Measurements from ENCODE around the gene IGSF21. TPM values are rescaled to one million over a fixed set of nuclear protein-coding genes. Genes with fewer than 3 reads are reported as not detected.

The IGSF21 gene
- total and polyA plus RNA-seq, 2 of the 8 experiments (the other 6 are each of a cell fraction or from before 2014, with no cell fraction given), result 22.5 to 28.5 TPM

GRCh38 chr1:18347559-18347958 is 240.0 kb downstream of the IGSF21 start:
- H3K9ac ChIP-seq (replicated peaks in 1 of 4; ENCODE audit: extremely low read depth in 1 of 4, low read depth in 3 of 4, low read length in 3 of 4), result no peak overlapping the region
- no peak overlapping the region for H3K18ac ChIP-seq (ENCODE audit: extremely low read depth, low read length)
- no peak overlapping the region for H2AFZ ChIP-seq (ENCODE audit: low read length)
- H2BK15ac ChIP-seq (ENCODE audit: low read length), result no peak overlapping the region
- H3K27ac ChIP-seq (ENCODE audit: low read depth, low read length), result no peak overlapping the region
- H2BK120ac ChIP-seq (replicated peaks; ENCODE audit: low read depth, low read length), result no peak overlapping the region
- no peak overlapping the region for H2BK20ac ChIP-seq (ENCODE audit: low read length)
- H2BK5ac ChIP-seq (ENCODE audit: low read depth, low read length), result no peak overlapping the region
- CTCF ChIA-PET (ENCODE audit: partially characterized antibody), result interaction anchor here (0.7 to 2.9 kb wide), 11 partner anchors 8 to 236 kb away, joined by 3 to 12 read pairs (median 3); no protein-coding TSS in a partner anchor
- no peak overlapping the region for H4K8ac ChIP-seq (ENCODE audit: extremely low read depth, insufficient read depth, low read length)
- H2AK5ac ChIP-seq (ENCODE audit: low read depth, low read length), result no peak overlapping the region
- no peaks in the 10 kb centered on the region for H4K20me1 ChIP-seq (replicated peaks in 1 of 2; ENCODE audit: control insufficient read depth in 1 of 2, insufficient read depth in 2 of 2, low read length in 2 of 2)
- no peak overlapping the region for H4K5ac ChIP-seq (ENCODE audit: insufficient read length, low read depth, low read length)
- H3K27me3 ChIP-seq (replicated peaks in 1 of 4; ENCODE audit: control insufficient read depth in 3 of 4, extremely low read depth in 1 of 4, insufficient read depth in 3 of 4, low read length in 3 of 4), result no peaks in the 10 kb centered on the region; a peak in 2 of 7 replicates
- no peak overlapping the region for H3K23ac ChIP-seq (ENCODE audit: insufficient read length)
- H2BK12ac ChIP-seq (ENCODE audit: low read depth, low read length), result no peak overlapping the region
- H3K9me3 ChIP-seq (ENCODE audit: insufficient read depth in 2 of 2, low read depth in 1 of 2, low read length in 1 of 2), result no peaks in the 10 kb centered on the region
- H3K79me1 ChIP-seq (ENCODE audit: low read depth, low read length), result no peaks in the 10 kb centered on the region
- H3K4me3 ChIP-seq (ENCODE audit: extremely low read depth in 1 of 4, insufficient read depth in 2 of 4, low read depth in 3 of 4, low read length in 4 of 4), result no peak overlapping the region
- no peaks in the 10 kb centered on the region for H3K79me2 ChIP-seq (ENCODE audit: control insufficient read depth in 1 of 2, insufficient read depth in 2 of 2, low read length in 2 of 2)
- peaks cover 3 to 7% (median 4%) of the 10 kb centered on the region in 4 experiments; a peak in 6 of 7 replicates for H3K4me1 ChIP-seq (replicated peaks in 1 of 4; ENCODE audit: control insufficient read depth in 3 of 4, insufficient read depth in 4 of 4, low read length in 3 of 4)
- no peak for TF ChIP-seq NRF1 (IDR thresholded peaks at IDR 0.05; ENCODE audit: low read depth, low read length)
- no peak for TF ChIP-seq HDAC6 (IDR thresholded peaks at IDR 0.05; ENCODE audit: low read depth, low read length)
- TF ChIP-seq ZNF274 (IDR thresholded peaks at IDR 0.05; ENCODE audit: borderline replicate concordance, extremely low read depth, low read length), result no peak
- no peak for TF ChIP-seq KDM4A (IDR thresholded peaks at IDR 0.05; ENCODE audit: low read depth, low read length, severe bottlenecking)
- TF ChIP-seq POLR2AphosphoS5 (IDR thresholded peaks at IDR 0.05; ENCODE audit: low read depth, low read length), result no peak
- TF ChIP-seq RNF2 (IDR thresholded peaks at IDR 0.05; ENCODE audit: borderline replicate concordance, low read depth, low read length, missing control alignments, poor library complexity, severe bottlenecking), result no peak
- no peak for TF ChIP-seq TAF7 (optimal IDR thresholded peaks at IDR 0.05; ENCODE audit: borderline replicate concordance, low read depth, low read length)
- no peak for TF ChIP-seq JUN (IDR thresholded peaks at IDR 0.05; ENCODE audit: low read depth, low read length)
- no peak for TF ChIP-seq RXRA (IDR thresholded peaks at IDR 0.05; ENCODE audit: insufficient read depth, low read depth, low read length)
- TF ChIP-seq USF2 (IDR thresholded peaks at IDR 0.05; ENCODE audit: low read length), result no peak
- no peak for TF ChIP-seq BACH1 (IDR thresholded peaks at IDR 0.05; ENCODE audit: low read length)
- TF ChIP-seq TCF12 (IDR thresholded peaks at IDR 0.05; ENCODE audit: low read depth, low read length), result no peak
- no peak for TF ChIP-seq RBBP5 (IDR thresholded peaks at IDR 0.05; ENCODE audit: borderline replicate concordance, low read depth, low read length)
- no peak overlapping the region for H3K4ac ChIP-seq (replicated peaks; ENCODE audit: insufficient read length, low read depth, low read length)
- FAIRE-seq (no peak), DNase-seq (ENCODE audit: low read depth in 1 of 2, low spot score in 2 of 2) (no peak)
- no peaks in the 10 kb centered on the region for H3K23me2 ChIP-seq (ENCODE audit: low read depth, low read length)
- no peak overlapping the region for H3K56ac ChIP-seq (replicated peaks; ENCODE audit: insufficient read length, low read depth, low read length)
- WGBS, 2 experiments (ENCODE audit: extremely low coverage in 1 of 2, insufficient coverage in 1 of 2, insufficient read length in 1 of 2, insufficient replicate concordance in 2 of 2, low coverage in 1 of 2, low lambda C conversion rate in 2 of 2, missing lambda C conversion rate in 1 of 2), result 91% methylated on average over 5 of the region's 5 CpGs; no CpG with 5 or more reads in 1 of the 2 experiments
- no peak overlapping the region for H3K4me2 ChIP-seq (ENCODE audit: insufficient read depth in 1 of 2, low read depth in 2 of 2, low read length in 2 of 2)
- H3K36me3 ChIP-seq (ENCODE audit: control insufficient read depth in 2 of 4, insufficient read depth in 4 of 4, low read length in 3 of 4), result no peaks in the 10 kb centered on the region
- H3K14ac ChIP-seq (ENCODE audit: insufficient read length), result no peak overlapping the region
- H4K91ac ChIP-seq (replicated peaks; ENCODE audit: insufficient read length, low read length), result no peak overlapping the region
- POLR2A ChIA-PET (ENCODE audit: partially characterized antibody), result interaction anchor here (1.3 kb wide), 1 partner anchor 133 kb away, joined by 4 read pairs; the partner anchor contains the start of gene KLHDC7A
